HEK293 (cell line): Measurements from ENCODE around the gene LMF1.

ENCODE experiments used
- ZEB2 ChIP-seq: fragments of 450-650 bp; formaldehyde crosslinking; IDR thresholded peaks from 2 replicates; pipeline ENCODE4 v1.5.1; 2016; ENCODE audit warnings: missing biosample characterization, missing genetic modification characterization
- ZNF114 ChIP-seq: fragments of 450-650 bp; formaldehyde crosslinking; IDR thresholded peaks from 2 replicates; pipeline ENCODE4 v1.5.0; 2017; ENCODE audit warnings: missing biosample characterization, missing genetic modification characterization
- ZNF660 ChIP-seq: fragments of 450-650 bp; IDR thresholded peaks from 2 replicates; pipeline ENCODE4 v1.5.1; 2018; ENCODE audit warnings: missing biosample characterization, mild to moderate bottlenecking, missing genetic modification characterization
- TF ChIP-seq, protein P1 (sequence below): fragments of 450-650 bp; formaldehyde crosslinking; IDR thresholded peaks from 2 replicates; pipeline ENCODE4 v1.5.1; 2016; ENCODE audit warnings: missing biosample characterization, missing genetic modification characterization
- TF ChIP-seq, protein P2 (sequence below): fragments of 450-650 bp; formaldehyde crosslinking; IDR thresholded peaks from 2 replicates; pipeline ENCODE4 v1.5.1; 2016; ENCODE audit warnings: missing biosample characterization, missing genetic modification characterization
- TF ChIP-seq, protein P3 (sequence below): fragments of 450-650 bp; formaldehyde crosslinking; IDR thresholded peaks from 2 replicates; pipeline ENCODE4 v1.5.1; 2016; ENCODE audit warnings: missing biosample characterization, missing genetic modification characterization

DNA sequence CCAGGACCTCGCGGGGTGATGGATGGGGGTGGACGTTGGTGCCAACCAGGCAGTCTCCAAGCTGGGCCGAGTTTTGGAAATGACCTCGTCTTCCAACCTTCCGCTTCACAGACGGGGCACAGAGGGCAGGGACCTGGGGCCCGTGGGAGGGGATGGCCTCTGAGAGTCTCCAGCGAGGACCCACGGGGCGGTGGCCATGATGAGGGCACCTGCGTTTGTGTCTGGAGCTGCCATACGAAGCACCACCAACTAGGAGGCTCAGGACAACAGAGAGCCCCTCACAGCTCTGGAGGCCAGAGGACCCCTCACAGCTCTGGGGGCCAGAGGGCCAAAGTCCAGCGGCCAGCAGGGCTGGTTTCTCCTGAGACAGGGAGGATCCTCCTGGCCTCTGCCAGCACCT, 37.3 kb upstream of the LMF1 start:
- TF ChIP-seq, protein P1, sequence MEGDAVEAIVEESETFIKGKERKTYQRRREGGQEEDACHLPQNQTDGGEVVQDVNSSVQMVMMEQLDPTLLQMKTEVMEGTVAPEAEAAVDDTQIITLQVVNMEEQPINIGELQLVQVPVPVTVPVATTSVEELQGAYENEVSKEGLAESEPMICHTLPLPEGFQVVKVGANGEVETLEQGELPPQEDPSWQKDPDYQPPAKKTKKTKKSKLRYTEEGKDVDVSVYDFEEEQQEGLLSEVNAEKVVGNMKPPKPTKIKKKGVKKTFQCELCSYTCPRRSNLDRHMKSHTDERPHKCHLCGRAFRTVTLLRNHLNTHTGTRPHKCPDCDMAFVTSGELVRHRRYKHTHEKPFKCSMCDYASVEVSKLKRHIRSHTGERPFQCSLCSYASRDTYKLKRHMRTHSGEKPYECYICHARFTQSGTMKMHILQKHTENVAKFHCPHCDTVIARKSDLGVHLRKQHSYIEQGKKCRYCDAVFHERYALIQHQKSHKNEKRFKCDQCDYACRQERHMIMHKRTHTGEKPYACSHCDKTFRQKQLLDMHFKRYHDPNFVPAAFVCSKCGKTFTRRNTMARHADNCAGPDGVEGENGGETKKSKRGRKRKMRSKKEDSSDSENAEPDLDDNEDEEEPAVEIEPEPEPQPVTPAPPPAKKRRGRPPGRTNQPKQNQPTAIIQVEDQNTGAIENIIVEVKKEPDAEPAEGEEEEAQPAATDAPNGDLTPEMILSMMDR (tag by site-specific recombination) = no peak
- TF ChIP-seq, protein P2, sequence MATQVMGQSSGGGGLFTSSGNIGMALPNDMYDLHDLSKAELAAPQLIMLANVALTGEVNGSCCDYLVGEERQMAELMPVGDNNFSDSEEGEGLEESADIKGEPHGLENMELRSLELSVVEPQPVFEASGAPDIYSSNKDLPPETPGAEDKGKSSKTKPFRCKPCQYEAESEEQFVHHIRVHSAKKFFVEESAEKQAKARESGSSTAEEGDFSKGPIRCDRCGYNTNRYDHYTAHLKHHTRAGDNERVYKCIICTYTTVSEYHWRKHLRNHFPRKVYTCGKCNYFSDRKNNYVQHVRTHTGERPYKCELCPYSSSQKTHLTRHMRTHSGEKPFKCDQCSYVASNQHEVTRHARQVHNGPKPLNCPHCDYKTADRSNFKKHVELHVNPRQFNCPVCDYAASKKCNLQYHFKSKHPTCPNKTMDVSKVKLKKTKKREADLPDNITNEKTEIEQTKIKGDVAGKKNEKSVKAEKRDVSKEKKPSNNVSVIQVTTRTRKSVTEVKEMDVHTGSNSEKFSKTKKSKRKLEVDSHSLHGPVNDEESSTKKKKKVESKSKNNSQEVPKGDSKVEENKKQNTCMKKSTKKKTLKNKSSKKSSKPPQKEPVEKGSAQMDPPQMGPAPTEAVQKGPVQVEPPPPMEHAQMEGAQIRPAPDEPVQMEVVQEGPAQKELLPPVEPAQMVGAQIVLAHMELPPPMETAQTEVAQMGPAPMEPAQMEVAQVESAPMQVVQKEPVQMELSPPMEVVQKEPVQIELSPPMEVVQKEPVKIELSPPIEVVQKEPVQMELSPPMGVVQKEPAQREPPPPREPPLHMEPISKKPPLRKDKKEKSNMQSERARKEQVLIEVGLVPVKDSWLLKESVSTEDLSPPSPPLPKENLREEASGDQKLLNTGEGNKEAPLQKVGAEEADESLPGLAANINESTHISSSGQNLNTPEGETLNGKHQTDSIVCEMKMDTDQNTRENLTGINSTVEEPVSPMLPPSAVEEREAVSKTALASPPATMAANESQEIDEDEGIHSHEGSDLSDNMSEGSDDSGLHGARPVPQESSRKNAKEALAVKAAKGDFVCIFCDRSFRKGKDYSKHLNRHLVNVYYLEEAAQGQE = no peak
- TF ChIP-seq, protein P3, sequence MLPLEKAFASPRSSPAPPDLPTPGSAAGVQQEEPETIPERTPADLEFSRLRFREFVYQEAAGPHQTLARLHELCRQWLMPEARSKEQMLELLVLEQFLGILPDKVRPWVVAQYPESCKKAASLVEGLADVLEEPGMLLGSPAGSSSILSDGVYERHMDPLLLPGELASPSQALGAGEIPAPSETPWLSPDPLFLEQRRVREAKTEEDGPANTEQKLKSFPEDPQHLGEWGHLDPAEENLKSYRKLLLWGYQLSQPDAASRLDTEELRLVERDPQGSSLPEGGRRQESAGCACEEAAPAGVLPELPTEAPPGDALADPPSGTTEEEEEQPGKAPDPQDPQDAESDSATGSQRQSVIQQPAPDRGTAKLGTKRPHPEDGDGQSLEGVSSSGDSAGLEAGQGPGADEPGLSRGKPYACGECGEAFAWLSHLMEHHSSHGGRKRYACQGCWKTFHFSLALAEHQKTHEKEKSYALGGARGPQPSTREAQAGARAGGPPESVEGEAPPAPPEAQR (tag by site-specific recombination) = no peak
- TF ChIP-seq ZEB2 (tag by site-specific recombination) (no peak), ZNF114 (tag by site-specific recombination) (no peak), ZNF660 (no peak)
